ENCODE data around the gene CXCR5.

Gene CXCR5

DNA sequence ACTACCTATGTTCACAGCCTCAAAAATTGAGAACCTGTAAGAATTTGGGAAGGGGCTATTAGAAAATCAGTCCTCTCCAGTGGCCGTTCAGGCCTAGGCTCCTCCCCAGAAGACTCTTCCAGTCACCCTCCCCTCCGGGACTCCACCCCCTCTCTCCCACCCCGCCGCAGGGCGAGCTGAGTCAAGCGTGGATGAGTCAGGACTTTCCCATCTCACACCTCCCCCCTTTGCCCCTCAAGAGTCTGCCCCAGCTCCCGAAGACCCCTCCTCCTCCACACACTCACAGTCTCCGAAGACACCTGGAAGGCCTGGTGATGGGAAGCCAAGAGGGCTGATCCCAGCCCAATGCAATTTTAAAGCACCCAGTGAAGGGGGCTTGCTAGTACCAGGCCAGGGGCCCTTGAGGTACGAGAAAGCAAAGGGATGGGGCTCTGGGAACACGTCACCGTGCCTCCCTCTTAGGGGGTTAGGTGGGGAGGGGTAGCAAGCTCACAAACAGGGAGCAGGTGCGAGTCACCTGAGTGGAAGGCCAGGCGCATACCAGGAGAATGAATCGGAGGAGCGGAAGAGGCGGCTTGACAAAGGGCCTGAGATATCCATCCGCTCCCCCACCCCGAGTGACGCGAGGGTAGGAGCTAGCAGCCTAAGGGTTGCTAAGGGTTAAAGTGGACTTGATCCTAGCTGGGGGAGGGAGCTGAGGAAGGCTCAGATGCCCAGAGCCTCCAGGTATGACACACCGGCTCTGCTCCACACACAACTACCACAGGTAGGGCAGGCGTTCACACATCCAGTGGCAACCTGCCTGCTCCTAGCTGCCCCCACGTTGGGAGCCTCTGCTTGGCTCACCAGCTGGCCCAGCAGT, 28.4 kb downstream of the CXCR5 start:
- peak; percentile 65 to 79 for DNase-seq
- Mint-ChIP-seq H3K4me3 (peak overlapping the region; percentile 84 to 97), H3K9me3 (no peaks in the 10 kb centered on the region), H3K4me1 (peaks cover 97% of the 10 kb centered on the region), H3K27me3 (no peaks in the 10 kb centered on the region), H3K27ac (peak overlapping the region; percentile 64 to 86)
- peak; percentile 41 for ATAC-seq

DNA sequence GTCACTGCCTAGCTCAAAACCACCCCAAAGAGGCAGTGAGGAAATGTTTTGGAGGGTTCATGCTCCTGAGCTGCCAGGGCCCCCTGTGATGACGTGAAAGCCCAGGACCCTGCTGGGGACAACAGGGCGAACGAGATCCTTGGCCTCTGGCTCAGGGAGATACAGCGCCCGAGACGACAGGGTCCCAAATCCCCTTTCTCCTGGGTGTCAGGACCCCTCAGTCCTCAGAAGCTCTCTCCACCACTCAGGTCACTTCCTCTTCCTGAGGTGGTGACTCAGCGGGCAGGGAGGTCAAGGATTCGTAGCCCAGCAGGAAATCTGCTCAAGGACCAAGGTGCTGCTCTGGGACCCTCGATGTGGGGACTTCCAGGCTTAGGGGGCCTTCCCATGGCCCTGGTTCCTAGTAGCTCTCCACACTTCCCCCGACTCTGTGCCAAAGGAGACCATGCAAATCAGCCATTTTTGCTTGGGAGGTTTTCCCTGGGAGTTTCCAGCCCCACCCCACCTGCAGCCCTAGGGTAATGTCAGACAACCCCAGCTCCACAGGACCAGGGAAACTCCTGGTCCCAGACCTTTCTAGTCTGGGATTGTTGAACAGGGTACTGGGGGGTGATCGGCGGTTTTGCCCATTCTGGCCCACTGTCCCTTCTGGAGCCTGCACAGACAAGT, 29.2 kb downstream of the CXCR5 start:
- ATAC-seq: peak; percentile 41
- DNase-seq: peak; percentile 33 to 59

GRCh38 chr11:118913411-118914125, 29.9 kb downstream of the CXCR5 start:
- DNase-seq: peak in 1 of 2 donors; percentile 58
- H3K27me3 Mint-ChIP-seq: no peaks in the 10 kb centered on the region
- peak overlapping the region; percentile 84 to 97 for H3K4me3 Mint-ChIP-seq
- H3K9me3 Mint-ChIP-seq: no peaks in the 10 kb centered on the region
- peak; percentile 5 for ATAC-seq
- peaks cover 97% of the 10 kb centered on the region for H3K4me1 Mint-ChIP-seq
- peak overlapping the region; percentile 72 to 86 for H3K27ac Mint-ChIP-seq

More for the DNA sequence above, 29.2 kb downstream of the CXCR5 start:
- Mint-ChIP-seq H3K4me1 (peaks cover 97% of the 10 kb centered on the region), H3K4me3 (peak overlapping the region; percentile 84 to 97), H3K27ac (peak overlapping the region; percentile 67 to 86), H3K9me3 (no peaks in the 10 kb centered on the region), H3K27me3 (no peaks in the 10 kb centered on the region)

DNA sequence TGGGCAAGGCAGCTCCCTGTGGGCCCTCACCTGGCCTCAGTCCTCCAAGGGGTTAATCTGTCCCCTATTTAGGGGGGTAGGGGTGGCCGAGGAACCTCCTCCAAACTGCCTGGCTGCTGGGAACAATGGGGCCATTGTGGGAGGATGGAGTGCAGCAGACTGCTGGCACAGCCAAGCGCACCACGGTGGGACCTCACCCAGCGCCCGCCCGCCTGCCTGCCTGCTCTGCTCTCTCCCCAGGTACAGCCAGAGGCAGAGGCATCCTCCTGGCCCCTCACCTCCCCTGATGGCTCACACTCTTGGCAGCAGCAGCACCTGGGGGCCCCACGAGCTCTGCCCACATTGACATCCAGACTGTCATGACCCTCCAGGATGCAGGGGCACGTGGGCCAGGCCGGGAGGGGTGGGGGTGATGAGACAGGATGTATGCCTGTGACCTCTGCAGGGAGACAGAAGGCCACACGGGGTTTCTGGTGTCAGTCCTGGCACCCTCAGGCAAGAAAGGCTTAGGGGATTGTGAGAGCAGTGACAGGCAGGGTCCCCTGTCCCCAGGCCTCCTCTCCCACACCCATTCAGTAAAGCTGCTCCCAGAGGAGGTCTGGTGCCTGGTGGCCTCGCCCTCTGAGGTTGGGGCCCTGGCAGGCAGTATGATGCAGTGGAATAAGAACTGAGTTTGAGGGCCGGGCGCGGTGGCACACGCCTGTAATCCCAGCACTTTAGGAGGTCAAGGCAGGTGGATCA, 30.7 kb downstream of the CXCR5 start:
- peaks cover 97% of the 10 kb centered on the region for H3K4me1 Mint-ChIP-seq
- H3K27me3 Mint-ChIP-seq: no peaks in the 10 kb centered on the region
- DNase-seq: peak; percentile 60 to 88
- H3K27ac Mint-ChIP-seq: peak overlapping the region; percentile 94 to 97
- ATAC-seq: peak; percentile 64
- peak overlapping the region; percentile 84 to 97 for H3K4me3 Mint-ChIP-seq
- no peaks in the 10 kb centered on the region for H3K9me3 Mint-ChIP-seq

DNA sequence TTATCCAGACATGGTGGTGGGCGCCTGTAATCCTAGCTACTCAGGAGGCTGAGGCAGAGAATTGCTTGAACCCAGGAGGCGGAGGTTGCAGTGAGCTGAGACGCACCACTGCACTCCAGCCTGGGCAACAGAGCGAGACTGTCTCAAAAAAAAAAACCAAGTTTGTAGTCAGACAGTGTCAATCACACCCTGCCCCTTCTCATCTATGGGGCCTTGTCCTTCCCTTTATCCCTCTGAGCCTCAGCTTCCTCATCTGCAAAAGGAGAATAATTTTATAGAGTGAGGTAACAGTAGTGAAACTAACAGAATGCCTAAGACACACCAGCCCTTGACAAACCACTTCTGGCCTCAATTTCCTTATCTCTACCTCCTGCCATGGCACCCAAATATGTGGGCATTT, 31.3 kb downstream of the CXCR5 start:
- ATAC-seq: no peak

GRCh38 chr11:118915396-118915795, 31.7 kb downstream of the CXCR5 start:
- ATAC-seq (no peak), DNase-seq (peak in 1 of 2 donors; percentile 10)
- Mint-ChIP-seq H3K27me3 (no peaks in the 10 kb centered on the region), H3K27ac (peak overlapping the region; percentile 80 to 94), H3K4me3 (peak overlapping the region; percentile 84 to 97), H3K4me1 (peaks cover 100% of the 10 kb centered on the region), H3K9me3 (no peaks in the 10 kb centered on the region)

More for the DNA sequence above, 31.3 kb downstream of the CXCR5 start:
- H3K4me1 Mint-ChIP-seq: peaks cover 97% of the 10 kb centered on the region
- H3K9me3 Mint-ChIP-seq: no peaks in the 10 kb centered on the region
- DNase-seq: no peak
- H3K27me3 Mint-ChIP-seq: no peaks in the 10 kb centered on the region
- peak overlapping the region; percentile 94 to 97 for H3K27ac Mint-ChIP-seq
- peak overlapping the region; percentile 84 to 97 for H3K4me3 Mint-ChIP-seq

- Mint-ChIP-seq H3K4me1 (peaks cover 100% of the 10 kb centered on the region), H3K27me3 (no peaks in the 10 kb centered on the region), H3K9me3 (no peaks in the 10 kb centered on the region), H3K27ac (peak overlapping the region; percentile 97 to 98), H3K4me3 (peak overlapping the region; percentile 84 to 89)
- DNase-seq (no peak), ATAC-seq (no peak)
Measured at GRCh38 chr11:118915941-118916841, 32.5 kb downstream of the CXCR5 start.

- Mint-ChIP-seq H3K4me1 (peaks cover 100% of the 10 kb centered on the region), H3K27me3 (no peaks in the 10 kb centered on the region), H3K27ac (peak overlapping the region; percentile 97 to 98), H3K9me3 (no peaks in the 10 kb centered on the region), H3K4me3 (peak overlapping the region; percentile 84 to 89)
- DNase-seq (peak in 1 of 2 donors; percentile 13), ATAC-seq (no peak)
Measured at GRCh38 chr11:118916842-118917388, 33.2 kb downstream of the CXCR5 start.

DNA sequence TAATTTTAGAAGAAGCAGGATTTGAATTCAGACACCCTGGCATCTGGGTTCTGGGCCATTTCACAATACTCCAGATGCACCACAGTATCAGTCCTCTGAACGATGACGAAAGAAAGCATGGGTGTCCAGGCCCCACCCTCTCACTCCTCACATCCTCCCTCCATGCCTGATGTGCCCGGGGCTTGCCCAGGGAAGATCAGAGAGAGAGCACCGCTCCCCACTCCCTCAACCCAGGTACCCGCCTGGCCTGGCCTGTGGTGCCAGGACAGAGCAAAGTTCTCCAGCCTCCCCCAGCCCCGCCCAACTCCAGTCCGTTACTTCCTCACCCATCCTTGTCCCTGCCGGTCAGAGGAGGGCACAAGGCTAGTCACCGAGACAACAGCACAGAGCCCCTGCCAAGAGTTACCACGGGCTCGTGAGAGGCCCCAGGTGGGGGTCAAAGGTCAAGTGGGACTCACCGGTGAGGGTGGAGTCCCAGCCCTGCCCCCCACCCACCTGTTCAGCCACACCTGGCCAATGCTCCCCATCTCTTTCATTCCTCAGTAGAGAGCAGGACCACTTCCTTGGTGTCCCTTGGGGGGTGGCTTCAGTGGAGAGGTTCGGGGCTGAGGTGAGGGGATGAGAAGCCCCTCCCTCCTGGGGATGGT, 33.9 kb downstream of the CXCR5 start:
- H3K4me3 Mint-ChIP-seq: peak overlapping the region; percentile 84 to 89

DNA sequence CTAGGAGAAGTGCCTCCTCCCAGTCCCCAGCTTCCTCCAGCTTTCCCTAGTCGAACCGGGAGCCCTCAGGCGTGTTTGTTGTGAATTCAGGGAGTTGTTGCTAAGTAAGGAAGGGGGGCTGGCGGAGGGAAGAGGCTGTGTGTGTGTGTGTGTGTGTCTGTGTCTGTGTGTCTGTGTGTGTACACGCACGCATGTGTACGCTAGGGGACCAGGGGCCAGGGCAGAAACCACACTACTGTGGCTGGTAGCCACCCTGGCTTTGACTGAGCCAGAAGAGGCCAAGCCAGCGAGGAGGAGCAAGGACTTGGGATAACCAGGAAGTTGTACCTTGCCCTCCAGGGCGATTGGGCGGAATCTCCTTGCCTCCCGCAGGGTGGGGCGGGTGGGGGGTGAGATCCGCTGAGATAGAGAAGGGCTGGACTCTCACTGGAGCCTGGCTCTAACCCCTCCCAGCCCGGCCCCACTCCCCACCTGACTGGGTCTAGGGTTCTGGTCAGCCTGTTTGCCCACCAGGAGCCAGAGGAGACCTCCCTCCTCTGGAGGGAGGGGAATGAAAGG, 34.5 kb downstream of the CXCR5 start:
- ATAC-seq (peak; percentile 41), DNase-seq (peak; percentile 48 to 70)
- peak overlapping the region; percentile 84 to 89 for H3K4me3 Mint-ChIP-seq

More for the DNA sequence above, 33.9 kb downstream of the CXCR5 start:
- ATAC-seq: peak; percentile 63
- no peaks in the 10 kb centered on the region for H3K9me3 Mint-ChIP-seq
- H3K27me3 Mint-ChIP-seq: no peaks in the 10 kb centered on the region
- peaks cover 100% of the 10 kb centered on the region for H3K4me1 Mint-ChIP-seq
- peak overlapping the region; percentile 97 to 98 for H3K27ac Mint-ChIP-seq
- DNase-seq: peak; percentile 56 to 83

GRCh38 chr11:118918686-118919280, 35.1 kb downstream of the CXCR5 start:
- Mint-ChIP-seq H3K4me1 (peaks cover 100% of the 10 kb centered on the region), H3K27me3 (no peaks in the 10 kb centered on the region), H3K4me3 (peak overlapping the region; percentile 84 to 89), H3K27ac (peak overlapping the region; percentile 96 to 97), H3K9me3 (no peaks in the 10 kb centered on the region)
- DNase-seq (peak in 1 of 2 donors; percentile 23), ATAC-seq (no peak)

More for the DNA sequence above, 34.5 kb downstream of the CXCR5 start:
- peak overlapping the region; percentile 97 to 98 for H3K27ac Mint-ChIP-seq
- peaks cover 100% of the 10 kb centered on the region for H3K4me1 Mint-ChIP-seq
- no peaks in the 10 kb centered on the region for H3K9me3 Mint-ChIP-seq
- no peaks in the 10 kb centered on the region for H3K27me3 Mint-ChIP-seq

DNA sequence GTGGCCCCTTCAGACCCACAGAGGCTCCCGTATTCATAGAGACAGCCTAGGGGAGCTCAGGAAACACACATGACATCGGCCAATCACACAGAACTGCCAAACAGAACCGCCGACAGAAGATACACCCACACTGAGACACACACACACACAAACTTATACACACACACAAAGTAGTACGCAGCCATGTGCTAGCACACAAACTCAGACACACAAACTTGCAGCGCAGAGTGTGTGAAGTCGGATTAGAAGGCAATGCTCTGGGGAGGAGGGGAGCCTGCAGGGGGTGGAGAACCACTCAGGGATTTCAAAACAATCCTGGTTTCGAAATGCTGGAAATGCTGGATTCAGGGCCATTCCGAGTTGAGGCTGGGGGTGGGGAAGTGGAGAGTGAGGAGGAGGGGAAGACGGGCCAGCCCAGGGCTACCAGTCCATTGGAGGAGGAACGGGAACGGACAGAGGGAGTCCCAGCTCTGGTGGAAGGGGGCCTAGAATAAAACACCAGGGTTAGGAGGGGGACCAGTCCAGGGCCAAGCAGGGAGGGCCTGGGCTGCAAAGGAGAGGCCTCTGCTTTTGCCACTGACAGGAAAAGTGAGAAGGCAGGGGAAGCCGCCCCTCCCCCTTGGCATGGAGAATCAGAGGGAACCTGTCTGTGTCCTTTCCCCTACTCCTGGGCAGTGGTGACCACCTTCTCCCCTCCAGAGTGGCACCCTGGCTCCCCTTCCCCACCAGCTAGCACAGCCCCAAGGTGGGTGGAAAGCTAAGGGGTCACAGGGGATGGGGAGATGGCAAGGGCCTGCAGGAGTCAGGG, 37.6 kb downstream of the CXCR5 start:
- ATAC-seq (no peak), DNase-seq (peak in 1 of 2 donors; percentile 19)
- Mint-ChIP-seq H3K9me3 (no peaks in the 10 kb centered on the region), H3K4me1 (peaks cover 87% of the 10 kb centered on the region), H3K27ac (peak overlapping the region; percentile 85 to 91), H3K4me3 (peak overlapping the region; percentile 84 to 89), H3K27me3 (no peaks in the 10 kb centered on the region)

Data from stimulated activated naive CD8-positive, alpha-beta T cell treated with anti-CD3 and anti-CD28 coated beads, Interleukin-15, amount 100 ng/mL, for 72 hours (primary cell).